Activated CD8-positive, alpha-beta memory T cell treated with anti-CD3 and anti-CD28 coated beads for 36 hours (primary cell): ENCODE results near the gene TAF13. TPM values are rescaled to one million over a fixed set of nuclear protein-coding genes. Genes with fewer than 3 reads are reported as not detected.
"Not testable (repeated sequence)": the region's sequence is repeated elsewhere in the genome, so short reads cannot be mapped to it uniquely, and the experiment has no call there.

ENCODE experiments used
- CTCF ChIA-PET: fragments of 350-600 bp; sonication (Branson Sonifier 250); formaldehyde crosslinking; loops from one replicate; lab custom pipeline; 2021; ENCODE audit warnings: antibody characterized with exemption; lab: Charles Lee
- POLR2A ChIA-PET: fragments of 350-600 bp; sonication (Branson Sonifier 250); formaldehyde crosslinking; loops from one replicate; lab custom pipeline; 2021; ENCODE audit warnings: antibody characterized with exemption; lab: Charles Lee
- total RNA-seq, 2 experiments: library from RNA; stranded (reverse); gene quantifications; one replicate each; pipeline ENCODE4 v1.2.3, GENCODE V29; 2021

The TAF13 gene
- total RNA-seq, 2 experiments from 2014 or later: 33.2 to 38.5 TPM

GRCh38 chr1:109024646-109025045 lies 51.2 kb downstream of the TAF13 start:
- CTCF ChIA-PET: no interaction called here
- POLR2A ChIA-PET: no interaction called here

GRCh38 chr1:109020693-109021257 lies 55.0 kb downstream of the TAF13 start:
- CTCF ChIA-PET: interaction anchor here (0.7 kb wide), 1 partner anchor 79 kb away, joined by 4 read pairs; no protein-coding TSS in a partner anchor

GRCh38 chr1:109017719-109018118 lies 58.1 kb downstream of the TAF13 start:
- POLR2A ChIA-PET, CTCF ChIA-PET: not testable (repeated sequence)

More at GRCh38 chr1:109020693-109021257, 55.0 kb downstream of the TAF13 start:
- POLR2A ChIA-PET: interaction anchor here (0.5 kb wide), 1 partner anchor 158 kb away, joined by 3 read pairs; no protein-coding TSS in a partner anchor

- CTCF ChIA-PET: interaction anchor here (0.7 kb wide), 1 partner anchor 13 kb away, joined by 3 read pairs; no protein-coding TSS in a partner anchor
- POLR2A ChIA-PET: no interaction called here
These were observed 58.7 kb downstream of the TAF13 start for GRCh38 chr1:109017134-109017533.

Other genes starting within 250 kb of the TAF13 start
- not detected for gene AKNAD1, start 218.9 kb downstream of the TAF13 start, total RNA-seq
- gene GPSM2, start 199.0 kb downstream of the TAF13 start, total RNA-seq: 1 to 10 TPM; 6.8 to 7.4 TPM
- 10 to 100 TPM; 16.8 to 22.5 TPM for gene CLCC1, start 112.5 kb downstream of the TAF13 start, total RNA-seq
- 10 to 100 TPM; 11.9 to 13.4 TPM for gene WDR47, start 33.9 kb downstream of the TAF13 start, total RNA-seq
- 10 to 100 TPM; 29.0 to 29.1 TPM for gene TMEM167B, start 14.8 kb upstream of the TAF13 start, total RNA-seq
- 10 to 100 TPM; 12.5 to 14.8 TPM for gene ELAPOR1, start 38.1 kb upstream of the TAF13 start, total RNA-seq
- gene SARS1, start 137.9 kb upstream of the TAF13 start, total RNA-seq: 100 to 1,000 TPM; 213 to 218 TPM
- gene CELSR2, start 173.5 kb upstream of the TAF13 start, total RNA-seq: 1 to 10 TPM; 2.7 to 3.3 TPM
- gene PSRC1, start 207.1 kb upstream of the TAF13 start, total RNA-seq: 1 to 10 TPM; 7.3 to 7.5 TPM
- not detected for gene MYBPHL, start 231.0 kb upstream of the TAF13 start, total RNA-seq